Glutamatergic neuron (in vitro differentiated cells): ENCODE data around the gene COL9A1. TPM values are rescaled to one million over a fixed set of nuclear protein-coding genes. Genes with fewer than 3 reads are reported as not detected.

Experiments used
- DNase-seq: peaks from one replicate; pipeline ENCODE4 v3.0.0; 2022
- H3K27ac Mint-ChIP-seq: one replicate; pipeline ENCODE4 v1.8.0; 2020; ENCODE audit warnings: mild to moderate bottlenecking, mixed read lengths, inconsistent platforms; ENCODE audit not compliant: unreplicated experiment
- H3K27me3 Mint-ChIP-seq: one replicate; pipeline ENCODE4 v1.8.0; 2020; ENCODE audit warnings: mild to moderate bottlenecking, moderate library complexity, mixed read lengths, inconsistent platforms; ENCODE audit not compliant: unreplicated experiment
- H3K36me3 Mint-ChIP-seq: one replicate; pipeline ENCODE4 v1.8.0; 2020; ENCODE audit warnings: mild to moderate bottlenecking, mixed read lengths, inconsistent platforms; ENCODE audit not compliant: unreplicated experiment
- H3K4me1 Mint-ChIP-seq: one replicate; pipeline ENCODE4 v1.8.0; 2020; ENCODE audit warnings: mild to moderate bottlenecking, low read depth, mixed read lengths, inconsistent platforms; ENCODE audit not compliant: unreplicated experiment
- H3K4me3 Mint-ChIP-seq: one replicate; pipeline ENCODE4 v1.8.0; 2020; ENCODE audit warnings: mild to moderate bottlenecking, mixed read lengths, inconsistent platforms; ENCODE audit not compliant: unreplicated experiment
- H3K9me3 Mint-ChIP-seq: one replicate; pipeline ENCODE4 v1.8.0; 2020; ENCODE audit warnings: mild to moderate bottlenecking, moderate library complexity, mixed read lengths, inconsistent platforms; ENCODE audit not compliant: unreplicated experiment
- total RNA-seq: library from RNA; stranded (reverse); fragmentation: NEBNext Ultra II Directional; extraction: Animal tissue kit (Norgen Biotek cat#: 25700); gene quantifications from one replicate; pipeline ENCODE4 v1.2.1, GENCODE V29; 2021; ENCODE audit not compliant: unreplicated experiment
- TF ChIP-seq, protein P1 (sequence below): fragments of 200-600 bp; sonication (generic); IDR thresholded peaks from one replicate; pipeline ENCODE4 v1.5.0; 2021; ENCODE audit not compliant: partially characterized antibody, unreplicated experiment

COL9A1 gene
- total RNA-seq, 1 donor from 2014 or later = 1.8 TPM

DNA sequence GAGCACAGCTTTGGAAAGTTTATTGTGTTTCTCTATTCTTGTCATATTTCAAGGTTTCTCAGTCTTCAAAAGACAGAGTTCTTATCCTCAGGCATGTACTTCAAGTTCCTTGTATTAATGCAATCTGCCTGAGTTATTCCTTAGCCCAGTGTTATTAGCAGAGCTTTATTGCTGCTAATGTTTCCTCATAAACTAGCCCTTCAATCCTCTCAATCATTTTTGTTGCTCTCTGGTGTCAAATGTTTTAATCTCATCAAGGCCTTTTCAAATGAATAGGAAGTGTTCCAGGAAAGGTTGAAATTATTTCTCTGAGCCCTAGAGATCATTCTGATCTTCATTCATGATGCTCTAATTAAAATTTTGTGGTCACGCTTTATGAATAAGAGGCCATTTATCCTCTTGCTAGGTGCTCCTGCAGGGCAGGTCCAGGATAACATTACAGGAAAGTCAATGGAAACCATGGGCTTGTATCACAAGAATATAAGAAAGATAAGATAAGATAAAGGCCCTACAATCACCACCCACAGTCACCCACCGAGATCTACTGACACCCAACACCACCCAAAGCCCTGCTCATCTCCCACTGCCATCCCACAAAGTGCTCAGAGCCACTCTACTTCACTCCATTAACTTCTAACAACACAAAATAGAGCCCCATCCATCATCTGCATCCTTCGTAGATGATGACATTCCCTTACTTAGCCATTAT is 125.9 kb downstream of the COL9A1 start:
- TF ChIP-seq, protein P1, sequence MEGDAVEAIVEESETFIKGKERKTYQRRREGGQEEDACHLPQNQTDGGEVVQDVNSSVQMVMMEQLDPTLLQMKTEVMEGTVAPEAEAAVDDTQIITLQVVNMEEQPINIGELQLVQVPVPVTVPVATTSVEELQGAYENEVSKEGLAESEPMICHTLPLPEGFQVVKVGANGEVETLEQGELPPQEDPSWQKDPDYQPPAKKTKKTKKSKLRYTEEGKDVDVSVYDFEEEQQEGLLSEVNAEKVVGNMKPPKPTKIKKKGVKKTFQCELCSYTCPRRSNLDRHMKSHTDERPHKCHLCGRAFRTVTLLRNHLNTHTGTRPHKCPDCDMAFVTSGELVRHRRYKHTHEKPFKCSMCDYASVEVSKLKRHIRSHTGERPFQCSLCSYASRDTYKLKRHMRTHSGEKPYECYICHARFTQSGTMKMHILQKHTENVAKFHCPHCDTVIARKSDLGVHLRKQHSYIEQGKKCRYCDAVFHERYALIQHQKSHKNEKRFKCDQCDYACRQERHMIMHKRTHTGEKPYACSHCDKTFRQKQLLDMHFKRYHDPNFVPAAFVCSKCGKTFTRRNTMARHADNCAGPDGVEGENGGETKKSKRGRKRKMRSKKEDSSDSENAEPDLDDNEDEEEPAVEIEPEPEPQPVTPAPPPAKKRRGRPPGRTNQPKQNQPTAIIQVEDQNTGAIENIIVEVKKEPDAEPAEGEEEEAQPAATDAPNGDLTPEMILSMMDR = no peak
- Mint-ChIP-seq H3K27ac (no peak overlapping the region), H3K27me3 (peaks cover 2% of the 10 kb centered on the region), H3K36me3 (no peaks in the 10 kb centered on the region), H3K9me3 (no peaks in the 10 kb centered on the region), H3K4me3 (no peak overlapping the region), H3K4me1 (no peaks in the 10 kb centered on the region)
- no peak for DNase-seq

DNA sequence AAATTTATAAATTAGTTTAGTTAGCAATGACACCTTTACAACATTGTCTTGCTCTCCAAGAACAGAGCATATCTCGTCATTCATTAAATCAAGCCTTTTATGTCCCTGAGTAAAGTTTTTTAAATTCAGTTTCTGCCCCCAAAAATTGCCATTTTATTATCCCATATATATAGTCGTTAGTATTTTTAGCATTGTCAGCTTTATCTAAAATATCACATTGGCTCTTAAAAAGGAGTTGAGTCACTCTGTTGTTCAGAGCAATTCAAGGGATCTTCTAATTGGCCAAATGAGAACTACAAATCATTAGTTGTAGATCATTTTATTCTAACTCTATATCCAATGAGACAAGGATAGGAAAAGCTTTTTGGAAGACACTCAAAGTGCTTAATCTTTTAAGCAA is 127.1 kb downstream of the COL9A1 start:
- no peak for DNase-seq
- Mint-ChIP-seq H3K27ac (no peak overlapping the region), H3K4me1 (no peaks in the 10 kb centered on the region), H3K9me3 (no peaks in the 10 kb centered on the region), H3K36me3 (no peaks in the 10 kb centered on the region), H3K27me3 (peaks cover 2% of the 10 kb centered on the region), H3K4me3 (no peak overlapping the region)
- TF ChIP-seq, protein P1 = no peak

DNA sequence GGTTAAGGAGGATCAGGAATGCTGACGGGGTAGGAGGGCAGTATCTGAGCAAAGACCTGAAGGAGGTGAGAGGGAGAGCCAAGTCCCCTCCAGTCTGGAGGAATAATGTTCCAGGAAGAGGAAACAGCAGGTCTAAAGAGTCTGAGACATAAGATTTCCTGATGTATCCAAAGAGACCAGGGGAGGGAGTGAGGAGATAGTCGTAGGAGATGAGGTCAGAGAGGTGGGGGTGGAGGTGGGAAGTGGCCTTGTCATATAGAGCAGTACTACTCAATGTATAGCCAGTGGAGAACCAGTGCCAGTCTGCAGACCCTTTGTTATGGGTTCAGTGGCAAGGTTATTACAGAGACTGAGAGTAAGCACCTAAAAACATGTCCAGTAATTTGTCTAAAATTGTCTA is 130.6 kb downstream of the COL9A1 start:
- no peak for DNase-seq
- H3K27ac Mint-ChIP-seq = no peak overlapping the region
- TF ChIP-seq, protein P1 = no peak
- H3K27me3 Mint-ChIP-seq = no peaks in the 10 kb centered on the region
- no peaks in the 10 kb centered on the region for H3K4me1 Mint-ChIP-seq
- H3K4me3 Mint-ChIP-seq = no peak overlapping the region
- no peaks in the 10 kb centered on the region for H3K9me3 Mint-ChIP-seq
- no peaks in the 10 kb centered on the region for H3K36me3 Mint-ChIP-seq

DNA sequence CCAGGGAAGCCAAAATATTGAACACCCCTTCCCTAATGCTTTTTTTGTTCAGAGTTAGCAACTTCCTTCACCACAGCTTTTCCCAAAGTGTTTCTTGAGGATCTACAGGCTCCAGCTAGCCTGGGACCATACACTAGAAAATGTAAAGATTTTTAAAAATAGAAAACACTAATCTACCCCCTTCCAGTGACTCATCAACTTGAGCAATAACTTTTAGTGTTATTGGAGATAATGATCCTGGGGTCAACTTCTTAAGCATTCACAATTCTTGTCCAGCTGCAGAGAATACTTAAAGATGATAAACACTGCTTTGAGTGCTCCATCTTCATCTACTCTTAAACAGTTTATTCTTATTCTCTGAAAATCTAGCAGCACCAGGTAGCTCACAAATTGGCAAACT is 131.6 kb downstream of the COL9A1 start:
- TF ChIP-seq, protein P1 = no peak
- H3K4me3 Mint-ChIP-seq = no peak overlapping the region
- H3K36me3 Mint-ChIP-seq = no peaks in the 10 kb centered on the region
- H3K9me3 Mint-ChIP-seq = no peaks in the 10 kb centered on the region
- H3K4me1 Mint-ChIP-seq = peaks cover under 1% of the 10 kb centered on the region
- no peak for DNase-seq
- no peak overlapping the region for H3K27ac Mint-ChIP-seq
- no peaks in the 10 kb centered on the region for H3K27me3 Mint-ChIP-seq

DNA sequence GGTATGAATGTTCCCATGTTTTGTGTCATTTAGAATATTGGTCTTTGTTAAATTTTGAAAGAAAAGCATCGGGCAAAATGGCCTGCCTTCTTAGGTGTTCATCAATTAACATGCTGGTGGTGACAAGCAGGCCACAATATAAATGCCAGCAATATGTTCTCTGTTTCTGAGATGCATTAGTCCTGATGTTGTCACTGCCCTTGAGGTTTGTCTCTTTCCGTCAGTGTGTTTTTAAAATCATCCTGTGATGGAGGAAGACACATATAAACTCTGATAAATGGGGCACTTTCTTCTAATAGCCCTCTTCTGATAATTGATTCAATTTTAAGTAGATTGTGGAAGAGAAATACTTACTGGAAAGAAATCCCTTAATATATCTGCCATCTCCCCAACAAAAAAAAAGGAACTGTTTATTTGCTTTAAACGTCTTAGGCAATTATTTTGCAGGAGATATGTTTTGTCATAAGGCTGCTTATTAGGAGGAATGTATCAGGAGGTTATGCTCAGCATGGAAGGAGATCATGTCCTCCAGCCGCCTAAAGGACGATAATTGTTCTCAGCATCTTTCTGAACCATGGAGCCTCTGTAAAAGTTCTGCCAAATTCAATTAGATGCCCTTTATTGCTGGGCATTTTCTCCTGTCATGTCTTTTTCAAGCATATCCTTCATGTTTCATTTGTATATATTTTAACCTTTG is 134.1 kb downstream of the COL9A1 start:
- DNase-seq = no peak
- Mint-ChIP-seq H3K27me3 (no peaks in the 10 kb centered on the region), H3K36me3 (no peaks in the 10 kb centered on the region), H3K9me3 (no peaks in the 10 kb centered on the region), H3K4me1 (peaks cover 3% of the 10 kb centered on the region), H3K27ac (no peak overlapping the region), H3K4me3 (no peak overlapping the region)
- TF ChIP-seq, protein P1 = no peak
